ENCODE results near the gene SLCO2A1. TPM values are rescaled to one million over a fixed set of nuclear protein-coding genes. Genes with fewer than 3 reads are reported as not detected.

The SLCO2A1 gene
- total RNA-seq, 1 experiment from 2014 or later, result not detected

DNA sequence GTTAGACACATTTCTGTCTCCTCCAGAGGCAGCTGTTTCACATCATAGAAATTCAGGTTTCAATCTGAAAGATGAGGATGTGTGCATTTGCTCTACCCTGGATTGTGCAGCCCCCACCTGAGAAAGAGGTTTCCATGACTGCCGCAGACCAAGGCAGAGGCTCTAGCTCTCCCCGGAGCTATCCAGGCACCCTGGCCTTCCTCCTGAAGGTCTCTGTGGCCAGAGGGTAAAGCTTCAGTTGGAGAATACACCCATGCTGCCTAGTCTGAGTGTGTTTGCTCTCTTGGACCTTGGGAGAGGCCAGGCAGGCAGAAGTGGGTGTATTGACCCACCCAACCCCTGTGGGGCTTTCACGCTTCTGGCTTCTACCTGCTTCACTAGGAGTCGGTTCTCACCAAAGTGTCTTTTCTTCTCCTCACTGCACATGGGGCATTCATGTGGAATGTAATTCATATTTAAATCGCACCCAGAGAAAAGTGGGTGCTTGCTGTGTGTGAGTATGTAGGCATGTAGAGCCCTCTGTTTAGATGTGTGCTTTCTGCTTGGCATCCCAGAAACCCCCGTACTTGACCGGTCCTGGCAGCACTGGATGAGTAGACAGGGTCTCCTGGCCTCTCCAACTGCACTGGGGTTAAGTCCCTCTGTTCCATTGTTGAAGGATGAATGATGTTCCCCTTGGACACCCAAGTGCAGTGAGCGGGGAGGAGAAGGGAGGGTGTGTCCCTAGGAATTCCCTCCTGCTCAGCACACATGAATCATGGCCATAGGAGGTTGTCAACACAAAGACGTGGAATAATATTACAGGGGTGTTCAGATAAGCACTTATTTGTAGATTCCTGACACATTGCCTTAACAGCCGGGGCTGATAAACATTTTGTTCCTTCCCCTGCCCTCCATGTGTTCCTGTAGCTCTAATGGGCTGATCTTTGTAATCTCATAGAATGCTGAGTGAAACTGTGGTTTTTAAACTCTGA is 113.8 kb downstream of the SLCO2A1 start:
- no peak for DNase-seq (ENCODE audit: extremely low read depth, low read depth)

DNA sequence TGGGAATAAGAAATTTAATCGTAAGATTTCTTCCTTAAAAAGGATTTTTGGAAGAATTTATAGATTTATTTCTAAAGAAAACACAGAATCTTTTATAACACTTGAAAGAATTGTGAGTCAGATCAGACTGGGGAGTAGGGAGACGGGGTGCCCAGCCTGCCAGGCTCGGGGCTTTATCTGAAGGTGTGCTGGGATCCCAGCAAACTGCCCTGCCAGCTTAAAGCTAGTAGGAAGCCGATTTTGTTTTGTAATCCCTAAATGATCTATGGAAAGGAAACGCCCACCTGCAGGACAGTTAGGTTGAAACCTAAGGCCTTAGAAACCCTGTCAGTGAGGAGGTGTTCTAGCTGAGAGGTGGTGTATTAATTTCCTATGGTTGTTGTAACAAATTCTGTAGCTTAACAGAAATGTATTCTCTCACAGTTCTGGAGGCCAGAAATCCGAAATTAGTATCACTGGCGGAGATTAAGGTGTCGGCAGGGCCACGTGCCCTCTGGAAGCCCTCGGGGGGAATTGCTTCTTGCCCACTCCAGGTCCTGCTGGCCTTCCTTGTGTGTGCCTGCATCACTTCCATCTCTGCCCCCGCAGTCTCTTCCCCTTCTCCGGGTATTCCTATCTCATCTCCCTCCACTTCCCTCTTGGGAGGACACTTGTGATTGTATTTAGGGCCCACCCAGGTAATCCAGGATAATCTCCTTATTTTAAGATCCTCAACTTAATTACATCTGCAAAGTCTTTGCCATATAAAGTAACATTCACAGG is 114.7 kb downstream of the SLCO2A1 start:
- no peak for DNase-seq (ENCODE audit: extremely low read depth, low read depth)

DNA sequence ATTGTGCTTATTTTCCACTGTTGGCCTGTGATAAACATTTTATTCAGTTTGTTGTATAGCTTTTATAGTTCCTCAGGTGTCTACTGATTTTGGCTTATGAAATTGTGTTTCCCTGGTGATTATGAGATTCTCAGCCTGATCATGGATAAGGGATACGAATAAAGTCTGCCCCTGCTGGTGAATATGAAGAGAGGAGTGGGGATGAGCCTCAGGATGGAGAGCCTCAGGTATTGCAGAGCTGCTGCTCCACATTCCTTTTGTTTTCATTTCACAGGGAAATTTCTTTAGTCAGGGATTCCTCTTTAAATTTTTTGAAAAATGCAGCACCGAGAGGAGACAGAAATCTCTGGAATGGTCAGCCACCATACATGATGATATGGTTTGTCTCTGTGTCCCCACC is 119.3 kb downstream of the SLCO2A1 start:
- no peak for DNase-seq (ENCODE audit: extremely low read depth, low read depth)

DNA sequence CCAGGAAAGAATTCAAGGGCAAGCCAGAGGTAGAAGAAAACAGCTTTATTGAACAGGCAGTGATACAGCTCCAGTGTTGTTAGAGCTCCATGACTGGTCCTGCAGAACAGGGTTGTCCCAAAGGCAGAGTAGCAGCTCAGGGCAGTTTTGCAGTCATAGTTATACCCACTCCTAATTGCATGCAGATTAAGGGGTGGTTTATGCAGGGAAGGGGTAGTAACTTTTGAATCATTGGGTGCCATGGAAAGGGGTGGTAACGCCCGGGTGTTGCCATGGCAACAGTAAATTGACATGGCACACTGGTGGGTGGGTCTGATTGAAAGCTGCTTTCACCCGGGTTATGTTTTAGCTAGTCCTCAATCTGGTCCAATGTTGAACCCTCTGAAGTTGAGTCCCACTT is 124.3 kb downstream of the SLCO2A1 start:
- no peak for DNase-seq (ENCODE audit: extremely low read depth, low read depth)

DNA sequence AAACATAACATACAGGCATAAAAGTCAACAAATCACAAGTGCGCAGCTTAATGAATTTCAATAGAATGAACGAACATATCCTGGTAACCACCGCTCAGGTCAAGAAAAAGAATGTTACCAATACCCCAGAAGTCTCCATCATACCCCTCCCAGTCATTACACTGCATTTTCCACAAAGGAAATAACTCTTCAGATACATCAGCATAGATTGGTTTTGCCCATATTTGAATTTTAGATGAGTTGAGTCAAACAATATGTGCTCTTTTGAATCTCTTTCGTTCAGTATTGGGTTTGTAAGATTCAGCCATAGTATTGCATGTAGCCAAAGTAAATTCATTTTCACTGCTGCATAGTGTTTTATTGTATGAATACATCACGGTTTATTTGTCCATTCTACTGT is 127.9 kb downstream of the SLCO2A1 start:
- no peak for DNase-seq (ENCODE audit: extremely low read depth, low read depth)

DNA sequence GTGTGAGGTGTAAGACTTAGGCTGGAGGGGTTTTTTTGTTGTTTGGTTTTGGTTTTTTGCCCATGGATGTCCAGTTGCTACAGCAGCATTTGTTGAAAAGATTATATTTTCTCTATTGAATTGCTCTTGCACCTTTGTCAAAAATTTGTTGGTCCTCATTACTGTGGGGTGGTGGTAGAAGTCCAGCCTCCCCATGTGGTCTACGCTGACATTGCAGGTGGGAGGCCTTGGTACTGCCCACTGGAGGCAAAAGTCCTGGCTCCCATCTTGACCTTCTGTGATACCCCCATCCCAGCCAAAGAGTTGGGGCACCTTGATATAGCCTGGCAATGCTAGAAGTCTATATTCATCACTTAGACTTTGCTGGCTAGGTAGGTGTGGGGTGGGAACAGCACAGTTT is 128.6 kb downstream of the SLCO2A1 start:
- DNase-seq (ENCODE audit: extremely low read depth, low read depth), result no peak

DNA sequence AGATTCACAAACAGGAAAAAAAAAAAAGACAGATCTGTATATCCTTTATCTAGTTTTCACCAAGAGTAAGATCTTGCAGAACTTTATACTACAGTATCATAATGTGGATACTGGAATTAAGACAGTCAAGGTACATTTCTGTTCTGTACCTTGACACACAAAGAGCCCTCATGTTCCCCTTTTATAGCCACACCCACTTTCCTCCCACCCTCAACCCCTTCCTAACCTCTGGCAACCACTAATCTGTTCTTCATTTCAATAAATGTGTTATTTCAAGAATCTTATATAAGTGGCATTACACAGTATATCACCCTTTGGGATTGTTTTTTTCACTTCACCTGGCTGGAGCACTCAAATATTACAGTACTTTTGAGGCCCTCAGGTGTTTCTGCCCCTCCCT is 130.4 kb downstream of the SLCO2A1 start:
- DNase-seq (ENCODE audit: extremely low read depth, low read depth), result no peak

DNA sequence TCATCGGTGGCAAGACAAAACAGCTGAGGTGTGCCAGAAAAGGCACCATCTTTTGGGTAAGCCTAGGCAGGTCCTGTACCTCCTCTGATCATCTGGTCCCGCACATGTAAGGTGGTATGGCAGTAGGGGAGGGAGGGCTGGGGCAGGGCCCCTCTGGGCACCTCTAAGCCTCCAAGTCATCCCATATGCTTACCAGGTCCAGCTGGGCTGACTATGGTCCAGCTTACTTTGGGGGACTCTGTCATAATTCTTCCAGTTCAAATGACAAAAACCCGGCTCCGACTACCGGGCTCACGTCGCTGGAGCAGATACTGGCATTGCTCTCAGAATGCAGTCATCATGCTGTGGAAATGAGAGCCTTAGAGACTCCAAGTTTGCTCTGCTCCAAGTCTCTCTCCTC is 132.2 kb downstream of the SLCO2A1 start:
- DNase-seq (ENCODE audit: extremely low read depth, low read depth), result no peak

DNA sequence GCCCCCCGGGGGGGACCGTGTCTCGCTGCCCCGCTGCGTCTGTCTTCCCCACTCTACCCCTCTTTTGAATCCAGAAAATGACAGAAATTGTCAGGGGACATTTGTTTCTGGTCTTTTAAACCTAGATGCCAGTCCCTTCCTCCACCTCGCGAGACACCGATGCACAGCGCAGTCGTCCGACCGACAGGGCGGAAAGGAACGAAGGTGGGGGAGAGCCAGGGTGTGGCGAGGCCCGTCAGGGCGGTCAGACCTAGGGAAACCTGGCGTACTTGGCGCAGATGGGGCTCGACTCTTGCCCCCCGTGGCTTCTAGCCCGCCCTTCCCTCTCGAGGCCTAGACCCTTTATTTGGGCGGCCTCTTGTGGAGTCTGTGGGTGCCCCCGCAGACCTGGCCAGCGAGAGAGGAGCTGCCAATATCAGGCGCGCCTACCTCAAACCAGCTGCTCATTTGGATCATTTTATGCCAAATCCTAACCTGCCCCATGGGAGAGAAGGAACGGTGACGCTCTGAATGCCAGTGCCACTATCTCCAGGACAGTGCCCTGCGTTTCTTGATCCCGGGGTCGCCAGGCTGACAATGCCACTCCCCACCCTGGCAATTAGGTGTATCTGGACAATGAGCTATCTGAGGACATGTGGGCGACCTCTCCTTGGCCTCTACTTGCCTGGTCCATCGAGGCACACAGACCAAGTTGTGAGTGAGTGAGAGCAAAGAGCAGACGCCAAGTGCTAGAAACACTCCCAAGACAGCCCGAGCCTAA is 133.5 kb downstream of the SLCO2A1 start:
- DNase-seq (ENCODE audit: extremely low read depth, low read depth), result no peak

DNA sequence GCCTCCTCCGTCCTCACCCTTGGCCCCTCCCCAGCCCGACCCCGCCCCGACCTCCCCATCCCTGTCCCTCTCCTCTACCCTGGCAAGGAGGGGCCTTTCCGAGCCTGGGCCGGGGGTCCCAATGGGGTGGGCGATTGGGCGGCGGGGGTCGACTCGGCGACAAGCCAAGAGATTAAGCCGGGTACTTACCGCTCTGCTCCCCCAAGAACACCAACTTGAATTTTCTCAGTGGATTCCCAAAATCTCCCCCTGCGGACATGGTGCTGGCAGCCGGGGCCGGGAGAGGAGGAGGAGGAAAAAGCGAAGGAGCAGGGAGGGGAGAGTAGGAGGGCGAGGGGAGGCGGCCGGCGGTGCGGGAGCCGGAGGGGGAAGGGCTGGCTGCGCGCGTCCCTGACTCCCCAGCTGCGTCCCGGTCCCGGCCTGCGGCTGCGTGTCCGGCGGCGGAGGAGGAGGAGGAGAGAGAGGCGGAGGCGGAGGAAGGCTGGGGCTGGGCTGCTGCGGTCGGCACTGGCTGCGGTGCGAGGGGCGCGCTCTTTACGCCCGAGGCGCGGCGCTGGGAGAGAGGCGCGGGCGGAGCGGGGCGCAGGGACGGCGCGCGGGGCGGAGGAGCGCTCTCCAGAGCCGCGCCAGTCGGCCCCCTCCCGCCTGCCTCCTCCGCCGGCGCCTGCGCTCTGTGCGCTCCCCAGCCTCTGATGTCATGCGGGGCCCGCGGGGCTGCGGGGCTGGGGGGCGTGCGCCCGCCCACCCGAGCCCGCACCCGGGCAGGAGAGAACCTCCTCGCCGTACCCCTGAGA is 134.3 kb downstream of the SLCO2A1 start, which contains the start of gene RAB6B:
RAB6B (minus strand) TSS at position 675 of the 794 bp plus-strand sequence; CDS start at position 259, 416 bp downstream.
- peak; percentile 11 for DNase-seq (ENCODE audit: extremely low read depth, low read depth)

DNA sequence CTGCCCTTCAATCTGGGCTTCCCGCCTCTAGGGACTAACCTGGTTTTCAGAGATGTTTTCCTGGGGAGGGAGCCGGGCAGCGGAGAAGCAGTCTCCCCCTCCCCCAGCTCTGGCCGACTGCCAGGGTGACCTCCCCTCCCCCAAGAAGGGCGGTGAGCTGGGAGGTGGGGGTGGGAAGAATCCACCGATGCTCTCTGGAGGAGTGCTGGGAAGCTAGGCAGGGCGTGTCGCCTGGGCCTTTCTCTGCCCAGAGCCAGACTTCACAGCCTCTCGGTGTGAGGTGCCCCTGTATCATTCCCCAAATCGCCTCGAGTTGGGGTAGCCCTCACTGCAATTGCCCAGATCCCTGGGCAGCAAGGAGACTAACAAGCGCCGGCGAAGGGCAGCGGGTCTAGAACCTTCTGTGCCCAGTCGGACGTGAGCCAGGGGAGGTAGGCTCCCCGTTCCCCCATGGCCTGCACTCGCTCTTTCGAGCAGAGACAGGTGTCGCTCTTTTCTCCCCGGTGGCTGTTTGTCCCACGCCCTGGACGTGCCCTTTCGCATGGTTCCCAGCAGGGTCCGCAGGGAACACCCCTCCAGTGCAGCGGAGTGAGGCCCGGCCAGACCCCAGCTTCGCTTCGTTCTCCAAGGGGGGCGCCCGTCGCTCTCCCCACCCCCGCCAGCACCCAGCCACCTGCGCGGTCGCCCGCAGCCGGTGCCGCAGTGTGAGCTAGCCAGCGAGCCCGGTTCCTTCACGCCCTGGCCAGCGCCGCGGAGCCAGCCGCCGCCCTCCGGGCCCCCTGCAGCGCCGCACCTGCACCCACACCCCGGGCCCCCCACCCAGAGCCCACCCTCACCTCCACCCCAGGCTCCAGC is 135.1 kb downstream of the SLCO2A1 start:
- DNase-seq (ENCODE audit: extremely low read depth, low read depth), result no peak

DNA sequence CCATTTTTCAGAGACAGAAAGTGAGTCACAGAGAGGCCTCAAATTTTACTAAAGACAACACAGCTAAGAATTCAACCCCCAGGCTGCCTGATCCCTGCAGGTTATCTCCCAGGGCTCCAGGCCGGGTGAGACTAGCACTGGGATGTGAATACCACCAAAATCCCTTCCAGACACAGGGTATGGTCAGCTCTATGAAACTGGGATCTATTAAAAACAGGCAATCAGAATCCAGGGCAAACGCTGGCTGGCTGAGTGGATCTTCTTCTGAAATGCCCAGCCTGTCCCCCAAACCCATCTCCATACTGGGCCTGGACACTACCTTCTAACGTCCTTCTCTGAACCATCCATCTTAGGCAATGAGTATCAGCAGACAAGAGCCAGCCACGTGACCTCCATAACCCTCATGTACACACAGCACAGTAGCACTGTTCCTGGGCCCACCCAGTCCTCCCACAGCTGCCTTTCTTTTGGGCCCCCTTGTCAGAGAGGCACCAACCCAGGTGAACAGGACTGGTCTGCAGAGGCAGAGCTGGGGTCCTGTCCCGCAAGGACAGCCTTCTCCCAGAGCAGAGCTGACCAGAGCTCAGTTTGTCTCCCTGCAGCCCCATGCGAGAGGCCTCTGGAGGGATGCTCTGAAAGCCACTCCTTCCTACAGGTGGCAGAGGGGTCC is 135.9 kb downstream of the SLCO2A1 start:
- no peak for DNase-seq (ENCODE audit: extremely low read depth, low read depth)

DNA sequence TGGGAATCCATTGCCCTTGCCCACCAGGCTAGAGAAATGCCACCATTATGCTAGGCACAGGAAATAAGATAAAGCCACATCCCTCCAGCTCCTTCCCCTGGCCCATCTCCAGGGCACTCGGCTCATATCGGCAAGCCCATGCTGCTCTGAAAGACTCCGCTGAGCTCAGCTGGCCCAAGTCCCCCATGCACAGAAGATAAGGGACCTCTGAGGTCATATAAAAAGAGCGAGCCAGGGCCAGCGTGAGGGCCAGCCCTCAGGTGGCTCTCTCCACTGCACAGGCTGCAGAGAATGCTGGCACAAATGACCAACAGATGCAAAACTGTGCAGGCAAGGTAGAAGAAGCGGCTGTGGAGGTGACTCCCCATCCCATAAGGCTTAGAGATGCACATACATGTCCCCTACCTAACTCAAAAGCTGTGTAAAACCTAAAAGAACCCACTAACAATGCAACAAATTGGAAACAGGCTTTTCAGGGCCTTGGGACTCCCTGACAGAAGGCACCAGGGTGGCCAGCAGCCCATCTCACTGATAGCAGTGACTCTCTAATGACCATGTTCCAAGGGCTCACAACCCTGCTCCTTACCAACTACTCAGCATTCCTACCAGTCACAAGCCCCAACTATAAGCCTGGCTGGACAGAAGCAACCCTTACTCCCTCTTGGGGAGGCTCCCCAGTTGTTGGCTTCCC is 137.0 kb downstream of the SLCO2A1 start:
- DNase-seq (ENCODE audit: extremely low read depth, low read depth), result no peak

DNA sequence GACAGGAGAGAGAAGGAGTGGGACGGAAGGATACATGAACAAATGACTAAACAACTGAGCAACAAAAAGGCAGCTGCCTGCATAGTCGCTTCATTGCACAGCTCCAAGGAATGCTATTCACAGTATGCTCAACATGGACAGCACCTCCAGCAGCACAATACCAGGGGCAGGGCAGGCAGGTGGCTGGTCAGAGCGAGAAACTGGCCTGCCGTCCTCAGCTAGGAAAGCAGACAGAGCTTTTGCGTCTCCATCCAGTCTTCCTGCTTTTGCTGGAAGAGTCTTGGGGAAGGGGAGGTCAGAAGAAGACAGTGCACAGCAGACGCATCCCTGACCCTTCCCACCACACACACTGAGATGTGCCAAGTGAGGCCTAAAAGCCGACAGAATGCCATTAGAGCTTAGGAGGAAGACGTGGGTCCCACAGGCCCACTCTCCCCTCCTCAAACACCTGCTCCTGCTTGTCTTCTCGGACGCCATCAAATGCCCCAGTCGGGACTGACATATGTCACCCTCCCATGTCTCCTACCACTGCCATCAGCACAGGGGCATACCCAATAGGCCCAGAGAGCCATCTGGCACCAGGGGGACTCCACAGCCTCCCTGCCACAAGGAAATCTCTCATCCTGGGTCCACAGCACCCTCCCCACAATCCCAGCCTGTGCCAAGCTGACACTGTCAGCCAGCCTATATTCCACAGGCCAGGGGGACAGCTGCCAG is 137.9 kb downstream of the SLCO2A1 start:
- DNase-seq (ENCODE audit: extremely low read depth, low read depth), result no peak

DNA sequence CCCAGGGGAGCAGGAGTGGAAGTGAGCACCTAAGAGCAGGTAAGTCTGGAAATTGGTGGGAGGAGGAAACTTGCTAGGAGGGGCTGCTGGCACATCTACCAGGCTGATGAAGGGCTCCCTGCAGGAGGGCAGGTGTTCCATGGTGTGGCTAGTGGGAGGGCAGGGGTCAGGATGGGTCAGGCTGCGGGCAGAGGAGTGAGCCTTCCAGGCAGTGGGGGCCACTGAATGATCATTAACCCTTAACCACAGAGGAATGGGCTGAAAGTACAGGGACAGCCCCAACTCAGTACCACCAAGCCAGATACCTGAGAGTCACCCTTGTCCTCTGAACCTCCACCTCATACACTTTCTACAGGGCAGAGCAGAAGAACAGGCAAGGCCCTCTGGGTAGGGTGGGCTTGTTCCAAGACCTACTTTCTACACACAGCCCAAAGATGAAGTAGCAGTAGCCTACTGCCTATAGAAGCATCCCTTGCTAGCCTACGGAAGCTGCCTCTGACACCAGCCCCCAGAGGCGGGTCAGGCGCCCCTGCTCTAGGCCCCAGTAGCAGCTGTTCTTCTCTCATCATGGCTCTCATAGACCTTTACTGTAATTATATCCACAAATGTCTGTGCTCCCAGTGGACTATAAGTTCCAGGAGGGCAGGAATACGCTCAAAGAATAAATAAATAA is 138.6 kb downstream of the SLCO2A1 start:
- no peak for DNase-seq (ENCODE audit: extremely low read depth, low read depth)

DNA sequence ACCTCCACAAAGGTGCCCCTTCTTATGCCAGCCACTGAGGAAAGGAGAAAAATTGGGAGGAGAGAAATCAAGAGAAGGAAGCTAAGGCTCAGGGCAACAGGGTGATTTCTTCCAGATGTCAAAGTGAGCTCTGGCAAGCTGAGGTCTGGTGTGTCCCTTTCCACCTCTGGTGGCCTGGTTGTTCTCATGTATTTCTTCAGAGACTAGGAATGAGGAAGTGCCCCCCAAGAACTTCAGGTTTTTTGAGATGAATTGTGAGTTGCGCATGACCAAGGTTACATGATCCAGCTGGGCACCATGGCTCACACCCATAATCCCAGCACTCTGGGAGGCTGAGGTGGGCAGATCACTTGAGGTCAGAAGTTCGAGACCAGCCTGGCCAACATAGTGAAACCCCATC is 139.7 kb downstream of the SLCO2A1 start:
- no peak for DNase-seq (ENCODE audit: extremely low read depth, low read depth)

Data from NCI-H460 (cell line).